Stimulated activated CD8-positive, alpha-beta memory T cell treated with anti-CD3 and anti-CD28 coated beads, Interleukin-12 subunit alpha, Interleukin-12 subunit beta, amount 100 ng/mL, for 24 hours (primary cell): ENCODE measurements around the gene B9D2.
"Not testable (repeated sequence)": the region's sequence is repeated elsewhere in the genome, so short reads cannot be mapped to it uniquely, and the experiment has no call there.

ENCODE experiments used
- DNase-seq: peaks from one replicate; pipeline ENCODE4 v3.0.0-alpha.2; 2020; ENCODE audit errors: extremely low read depth

The B9D2 gene

GRCh38 chr19:41363753-41364523, at the start of gene B9D2:
Gene B9D2, minus strand, starts transcription at chr19:41364149. Its CDS starts 630 bp downstream, at chr19:41363519.
- DNase-seq, result peak; percentile 93

- no peak for DNase-seq
Observed at GRCh38 chr19:41412953-41413352, 49.0 kb upstream of the B9D2 start.

GRCh38 chr19:41411968-41412265, 48.0 kb upstream of the B9D2 start:
- no peak for DNase-seq

DNA sequence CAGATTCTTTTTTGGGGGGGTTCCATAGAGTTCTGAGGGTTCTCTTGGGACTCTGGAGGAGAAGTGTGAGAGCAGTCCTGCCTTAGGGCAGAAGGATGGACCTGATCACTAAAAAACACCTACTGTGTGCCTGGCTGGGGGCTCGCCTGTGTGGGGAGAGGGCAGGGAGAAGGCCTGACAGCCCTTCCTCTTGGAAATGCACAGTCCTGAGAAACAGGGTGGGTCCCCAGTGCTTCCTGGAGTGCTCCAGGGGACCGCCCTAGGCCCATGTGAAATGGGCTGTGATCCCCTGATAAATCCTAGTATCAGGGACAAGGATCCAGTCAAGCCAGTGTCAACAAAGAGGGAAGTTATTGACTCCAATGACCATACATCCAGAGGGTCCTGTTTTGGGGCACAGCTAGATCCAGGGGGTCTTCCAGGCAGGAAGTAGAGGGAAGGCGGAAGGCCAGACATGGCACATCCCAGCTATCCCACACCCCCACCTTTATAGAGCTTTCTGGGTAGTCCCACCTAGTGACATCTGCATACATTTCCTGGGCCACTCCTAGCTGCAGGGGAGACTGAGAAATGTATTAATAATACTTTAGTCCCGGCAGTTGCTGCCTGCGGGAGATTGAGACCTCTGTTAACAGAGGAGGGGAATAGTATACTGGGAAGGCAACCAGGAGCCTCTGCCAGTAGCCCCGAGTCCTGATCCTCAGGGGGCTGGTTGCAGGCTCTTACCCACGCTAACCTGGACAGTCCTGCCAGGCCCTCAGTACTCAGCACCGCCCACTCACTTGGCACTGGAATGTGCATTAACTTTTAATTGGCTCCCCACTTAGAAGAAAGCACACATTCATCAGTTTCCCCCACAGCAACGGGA, 47.4 kb upstream of the B9D2 start:
- DNase-seq, result no peak

GRCh38 chr19:41410336-41411054, 46.5 kb upstream of the B9D2 start:
- DNase-seq, result no peak

DNA sequence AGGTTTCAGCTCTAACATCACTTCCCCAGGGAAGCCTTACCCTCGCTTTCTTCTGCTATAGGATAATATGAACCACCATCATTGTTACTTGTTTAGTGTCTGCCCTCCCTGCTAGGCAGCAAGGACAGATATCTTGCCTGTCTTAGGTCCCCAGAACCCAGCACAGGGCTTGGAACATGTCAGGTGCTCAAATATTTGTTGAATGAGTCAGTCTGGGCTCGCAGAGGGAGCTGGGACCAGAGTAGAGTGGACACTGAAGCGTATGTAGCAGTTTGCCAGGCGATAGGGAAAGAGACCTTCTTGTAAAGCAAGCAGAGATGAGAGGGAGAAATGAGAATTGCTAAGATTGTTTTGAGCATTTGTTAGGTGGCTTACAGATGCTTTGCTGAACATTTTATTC, 45.3 kb upstream of the B9D2 start:
- DNase-seq, result no peak

GRCh38 chr19:41408846-41409245, 44.9 kb upstream of the B9D2 start:
- not testable (repeated sequence) for DNase-seq

- DNase-seq, result no peak
Observed at GRCh38 chr19:41408256-41408655, 44.3 kb upstream of the B9D2 start.

GRCh38 chr19:41407271-41407670, 43.3 kb upstream of the B9D2 start:
- no peak for DNase-seq

DNA sequence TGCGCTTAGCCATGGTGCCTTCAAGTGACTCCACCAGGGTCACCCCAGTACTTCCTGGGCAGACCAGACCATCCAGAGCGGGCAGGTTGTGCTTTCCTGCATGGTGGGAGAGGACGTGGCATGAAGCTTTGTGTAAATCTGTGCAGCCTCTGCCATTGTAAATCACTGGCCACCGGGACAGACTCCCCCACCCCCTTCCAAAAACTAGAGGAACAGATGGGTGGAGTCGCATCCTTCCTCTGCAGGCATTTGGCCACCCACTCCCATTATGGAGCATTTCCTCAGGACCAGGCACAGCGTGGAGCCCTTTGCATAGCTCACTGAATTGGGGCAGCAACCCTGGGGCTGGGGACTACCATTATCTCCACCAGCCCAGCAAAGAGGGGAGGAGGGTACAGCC, 41.8 kb upstream of the B9D2 start:
- no peak for DNase-seq

GRCh38 chr19:41403181-41403970, 39.4 kb upstream of the B9D2 start:
- no peak for DNase-seq

DNA sequence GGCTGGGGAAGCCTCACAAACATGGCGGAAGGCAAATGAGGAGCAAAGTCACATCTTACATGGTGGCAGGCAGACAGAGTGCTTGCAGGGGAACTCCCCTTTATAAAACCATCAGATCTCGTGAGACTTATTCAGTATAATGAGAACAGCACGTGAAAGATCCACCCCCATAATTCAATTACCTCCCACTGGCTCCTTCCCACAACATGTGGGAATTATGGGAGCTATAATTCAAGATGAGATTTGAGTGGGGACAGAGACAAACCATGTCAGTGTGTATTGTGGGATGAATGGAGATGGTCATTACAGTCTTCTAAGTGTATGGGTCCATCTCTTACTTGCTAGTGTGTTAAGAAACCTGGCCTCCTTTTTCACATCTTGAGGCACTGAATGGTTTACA, 38.1 kb upstream of the B9D2 start:
- no peak for DNase-seq

GRCh38 chr19:41401483-41401882, 37.5 kb upstream of the B9D2 start:
- DNase-seq, result no peak

DNA sequence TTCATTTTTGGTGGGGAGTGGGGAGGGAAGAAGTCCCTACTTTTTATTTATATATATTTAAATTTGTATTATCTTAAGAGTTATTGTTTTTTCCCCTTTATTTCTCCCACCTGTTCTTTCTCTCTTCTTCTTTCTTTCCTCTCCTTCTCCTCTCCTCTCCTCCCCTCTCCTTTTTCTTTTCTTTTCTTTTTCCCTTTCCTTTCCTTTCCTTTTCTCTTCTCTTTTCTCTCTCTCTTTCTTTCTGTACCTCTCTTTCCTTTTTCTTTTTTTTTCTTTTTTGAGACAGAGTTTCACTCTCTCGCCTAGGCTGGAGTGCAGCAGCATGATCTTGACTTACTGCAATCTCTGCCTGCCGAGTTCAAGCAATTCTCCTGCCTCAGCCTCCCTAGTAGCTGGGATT, 35.6 kb upstream of the B9D2 start:
- DNase-seq, result no peak

DNA sequence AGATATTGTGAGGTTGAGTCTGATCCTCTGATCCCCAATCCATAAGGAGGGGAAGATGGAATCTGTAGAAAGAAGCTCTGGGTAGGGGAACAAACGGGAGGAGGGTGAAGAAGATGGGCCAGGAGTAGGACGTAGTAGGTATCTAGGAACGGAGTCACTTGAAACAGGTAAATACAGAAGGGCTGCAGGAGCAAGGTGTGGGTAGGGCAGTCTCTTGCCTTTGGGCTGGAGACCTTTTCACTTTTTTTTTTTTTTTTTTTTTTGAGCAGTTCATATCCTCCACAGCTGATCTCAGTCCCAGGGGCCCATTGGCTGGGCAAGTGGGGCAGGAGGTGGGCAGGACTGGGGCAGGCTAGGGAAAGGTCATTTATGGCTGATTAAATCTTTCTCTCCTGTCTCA, 35.1 kb upstream of the B9D2 start:
- no peak for DNase-seq

DNA sequence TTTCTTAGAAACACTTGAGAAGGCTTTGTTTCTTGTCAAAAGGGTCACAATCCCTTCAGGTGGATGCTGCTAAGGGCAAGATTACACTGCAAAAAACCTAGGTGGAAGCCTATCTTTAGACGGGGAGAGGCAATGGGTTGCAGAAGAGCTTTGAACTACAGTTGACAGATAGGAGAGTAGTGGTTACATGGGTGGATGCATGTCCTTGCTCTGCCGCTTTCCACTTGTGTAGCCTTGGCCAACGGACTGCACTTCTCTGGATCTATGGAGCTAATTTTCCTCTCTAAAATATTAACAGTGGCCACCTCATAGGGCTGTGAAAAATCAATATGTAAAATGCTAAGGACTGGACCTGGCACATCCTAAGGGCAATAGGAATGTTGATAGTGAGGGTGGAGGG, 34.6 kb upstream of the B9D2 start:
- DNase-seq, result no peak

DNA sequence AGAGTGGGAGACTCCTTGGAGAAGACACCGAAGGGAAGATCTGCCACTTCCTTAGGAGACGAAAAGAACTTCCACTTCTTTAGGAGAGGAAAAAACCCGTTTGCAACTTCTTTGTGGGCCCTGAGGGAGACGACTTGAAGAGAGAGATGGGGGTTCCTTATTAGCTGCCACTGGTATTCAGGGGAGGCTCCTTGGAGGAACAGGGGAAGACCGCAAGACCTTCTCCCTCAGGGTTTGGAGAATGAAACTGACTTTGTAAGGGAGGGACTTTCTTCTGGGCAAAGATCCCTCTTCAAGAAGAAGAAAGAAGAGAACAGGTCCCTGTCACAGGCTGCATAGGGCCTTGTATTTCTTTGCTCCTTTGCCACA, 34.1 kb upstream of the B9D2 start:
- no peak for DNase-seq

- DNase-seq, result peak; percentile 99
Observed at GRCh38 chr19:41397086-41398049, 33.4 kb upstream of the B9D2 start, which contains the start of the genes BCKDHA and EXOSC5. Gene BCKDHA, plus strand, starts transcription at chr19:41397818. Its CDS starts 10 bp downstream, at chr19:41397828. Gene EXOSC5, minus strand, starts transcription at chr19:41397359. Its CDS starts 31 bp downstream, at chr19:41397328.

DNA sequence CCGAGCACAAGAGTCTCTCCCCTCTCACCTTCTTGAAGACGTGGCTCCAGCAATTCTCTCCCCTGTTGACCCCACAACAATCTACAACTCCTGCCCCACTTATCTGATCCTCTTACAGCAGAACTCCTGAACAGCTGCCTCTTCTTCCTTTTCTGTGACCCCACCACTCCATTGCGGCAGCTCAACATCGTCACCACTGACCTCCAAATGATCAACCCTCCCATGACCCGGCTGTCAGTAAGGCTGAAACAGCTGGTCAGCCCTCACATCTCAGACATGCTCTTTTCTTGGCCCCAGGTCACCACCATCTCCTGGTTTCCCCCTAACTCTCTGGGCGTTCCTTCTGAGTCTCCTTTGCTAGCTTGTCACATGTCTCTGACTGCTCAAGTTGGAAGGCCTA, 31.4 kb upstream of the B9D2 start:
- DNase-seq, result no peak

DNA sequence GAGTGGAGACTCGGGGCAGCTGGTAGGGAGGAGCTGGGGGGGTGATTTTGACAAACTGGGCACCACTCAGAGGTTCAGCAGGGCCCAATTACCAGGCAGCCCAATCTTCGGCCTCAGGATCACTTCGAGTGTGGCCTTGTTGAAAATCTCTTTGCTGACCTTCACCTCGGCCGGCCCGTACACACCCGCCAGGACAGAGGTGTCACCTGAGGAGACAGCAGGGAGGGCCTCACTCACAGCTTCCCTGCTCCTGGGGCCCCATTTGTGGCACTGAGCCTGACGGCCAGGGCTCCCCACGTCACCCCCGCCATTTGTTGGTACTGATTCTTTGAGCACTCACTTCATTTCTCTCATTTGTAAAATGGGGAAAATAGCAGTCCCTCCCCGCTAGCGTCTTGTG, 28.8 kb upstream of the B9D2 start:
- DNase-seq, result no peak
